HepG2 (cell line): ENCODE data around the gene PRSS27. TPM values are rescaled to one million over a fixed set of nuclear protein-coding genes. Genes with fewer than 3 reads are reported as not detected.

Source experiments
- ATAC-seq: fragments of 200-7000 bp; cut with Tn5 transposase; 3 replicates; pipeline ENCODE4 v1.9.1; 2020; ENCODE audit warnings: mild to moderate bottlenecking, moderate library complexity
- BruUV-seq: library from RNA; stranded (reverse); fragments of 400-500 nt; replicated peaks from 2 replicates; lab custom pipeline; 2021; lab: Mats Ljungman, UMichigan
- CTCF ChIA-PET: fragments of 300-600 bp; formaldehyde crosslinking; extraction: SDS; loops from one replicate; lab custom pipeline; 2021; ENCODE audit warnings: low total read pairs, inconsistent platforms, low intra/inter-chr PET ratio; lab: Yijun Ruan, JAX
- POLR2A ChIA-PET: fragments of 350-600 bp; sonication (Branson Sonifier 250); formaldehyde crosslinking; loops from one replicate; lab custom pipeline; 2020; ENCODE audit warnings: antibody characterized with exemption, inconsistent platforms; lab: Yijun Ruan, JAX
- DNase-seq: peaks from one replicate; pipeline ENCODE4 v3.0.0-alpha.2; 2015; ENCODE audit warnings: low spot score
- FAIRE-seq: peaks from 3 replicates; lab custom pipeline; 2011; peaks lifted over from hg19 to GRCh38; lab: Jason Lieb, UNC
- H2AFZ ChIP-seq: one replicate; pipeline ENCODE4 v1.6.1; 2011; ENCODE audit warnings: low read length, inconsistent platforms
- H3K27ac ChIP-seq: fragments of 300-600 bp; 3 replicates; pipeline ENCODE4 v1.8.0; 2011; ENCODE audit warnings: mixed run types, mild to moderate bottlenecking, mixed read lengths, low read length, inconsistent platforms; ENCODE audit not compliant: insufficient read depth; ENCODE audit errors: extremely low read length
- H3K27me3 ChIP-seq, 2 experiments: fragments of 200-600 bp in 1 of 2; 2 replicates in 1 of 2; 3 replicates in 1 of 2; pipeline versions ENCODE4 v1.6.0 to v1.8.0; 2011; ENCODE audit warnings: low read length in 2 of 2, mild to moderate bottlenecking in 2 of 2, moderate library complexity in 2 of 2, inconsistent platforms in 1 of 2; ENCODE audit not compliant: insufficient read depth in 2 of 2, control insufficient read depth in 1 of 2
- H3K36me3 ChIP-seq, 2 experiments: fragments of 200-600 bp in 1 of 2; replicated peaks in 1 of 2; 2 replicates in 1 of 2; 3 replicates in 1 of 2; pipeline versions ENCODE4 v1.5.1 to v1.8.0; 2011; ENCODE audit warnings: low read length in 2 of 2, inconsistent platforms in 1 of 2; ENCODE audit not compliant: insufficient read depth in 2 of 2, control insufficient read depth in 1 of 2
- H3K4me1 ChIP-seq: 2 replicates; pipeline ENCODE4 v1.5.1; 2012; ENCODE audit warnings: low read length, inconsistent platforms; ENCODE audit not compliant: insufficient read depth
- H3K4me2 ChIP-seq: 2 replicates; pipeline ENCODE4 v1.6.0; 2011; ENCODE audit warnings: low read depth, low read length, inconsistent platforms
- H3K4me3 ChIP-seq, 3 experiments: fragments of 200-600 bp in 1 of 3; sonication (generic), shearing (Covaris generic) in 1 of 3; replicated peaks in 1 of 3; 2 replicates each; pipeline ENCODE4 v1.5.1; 2011 to 2016; ENCODE audit warnings: low read length in 3 of 3, inconsistent platforms in 2 of 3, low read depth in 2 of 3, mild to moderate bottlenecking in 2 of 3, control low read depth in 1 of 3, mixed read lengths in 1 of 3; ENCODE audit not compliant: insufficient read depth in 1 of 3
- H3K79me2 ChIP-seq: one replicate; pipeline ENCODE4 v1.6.1; 2011; ENCODE audit warnings: low read length, inconsistent platforms; ENCODE audit not compliant: insufficient read depth
- H3K9ac ChIP-seq: 2 replicates; pipeline ENCODE4 v1.6.0; 2011; ENCODE audit warnings: mild to moderate bottlenecking, low read depth, low read length, inconsistent platforms; ENCODE audit not compliant: insufficient read depth
- H3K9me3 ChIP-seq: 2 replicates; pipeline ENCODE4 v1.5.1; 2012; ENCODE audit warnings: mild to moderate bottlenecking, low read length
- H4K20me1 ChIP-seq: 2 replicates; pipeline ENCODE4 v1.6.0; 2011; ENCODE audit warnings: inconsistent platforms, mild to moderate bottlenecking, low read length, moderate library complexity; ENCODE audit not compliant: insufficient read depth
- E2F2 ChIP-seq: sonication (generic); formaldehyde crosslinking; IDR thresholded peaks from 2 replicates; pipeline ENCODE4 v1.4.0; 2020; ENCODE audit warnings: missing genetic modification reagents, borderline replicate concordance
- ELF3 ChIP-seq: IDR thresholded peaks from 2 replicates; pipeline ENCODE4 v1.6.1; 2016; ENCODE audit warnings: missing genetic modification reagents, missing compliant biosample characterization
- KIAA2018 ChIP-seq: sonication (generic); formaldehyde crosslinking; IDR thresholded peaks from 2 replicates; pipeline ENCODE4 v1.5.0; 2020; ENCODE audit warnings: mild to moderate bottlenecking, missing genetic modification reagents, borderline replicate concordance
- MZF1 ChIP-seq: sonication (generic); formaldehyde crosslinking; IDR thresholded peaks from 2 replicates; pipeline ENCODE4 v1.8.1; 2023; ENCODE audit warnings: mild to moderate bottlenecking, missing genetic modification reagents, borderline replicate concordance
- PRDM4 ChIP-seq: sonication (generic); formaldehyde crosslinking; IDR thresholded peaks from 2 replicates; pipeline ENCODE4 v1.9.0; 2021; ENCODE audit warnings: missing genetic modification reagents, borderline replicate concordance
- SP140L ChIP-seq: sonication (generic); formaldehyde crosslinking; IDR thresholded peaks from 2 replicates; pipeline ENCODE4 v1.4.0; 2020; ENCODE audit warnings: missing genetic modification reagents, borderline replicate concordance
- ZNF577 ChIP-seq: sonication (generic); formaldehyde crosslinking; IDR thresholded peaks from 2 replicates; pipeline ENCODE4 v1.4.0; 2020; ENCODE audit warnings: mild to moderate bottlenecking, low read depth, missing genetic modification reagents, borderline replicate concordance
- ZNF652 ChIP-seq: IDR thresholded peaks from 2 replicates; pipeline ENCODE4 v1.6.1; 2016; ENCODE audit warnings: low read depth, borderline replicate concordance
- WGBS: methylation state at CpG from one replicate; pipeline ENCODE4 v1.1.6; 2017; ENCODE audit warnings: low lambda C conversion rate; 5-methylcytosine and 5-hydroxymethylcytosine counted together
- in situ Hi-C: cut with HindIII; loops from 2 replicates; pipeline ENCODE4 v1.10.0; 2017; ENCODE audit warnings: low pct_unique_long_range_greater_than_20kb; ENCODE audit not compliant: extremely low pct_ligation_motif_present
- intact Hi-C: fragments of 100-400 bp; cut with micrococcal nuclease; formaldehyde crosslinking; loops from one replicate; pipeline ENCODE4 v1.10.0; 2022; ENCODE audit not compliant: unreplicated experiment
- polyA plus RNA-seq, 8 experiments: library from polyadenylated mRNA; depleted of rRNA in 3 of 8; stranded (reverse) in 7 of 8; unstranded in 1 of 8; fragments of >200 nt; fragmentation: Illumina TruSeq in 4 of 8; extraction: Trizol in 4 of 8; gene quantifications; 2 replicates each; pipeline versions ENCODE4 v1.2.1 to v1.2.3, GENCODE V29; 2011 to 2016; ENCODE audit warnings: low read depth in 4 of 8, missing spikeins in 1 of 8, mixed read lengths in 1 of 8; ENCODE audit not compliant: insufficient read depth in 1 of 8
- total RNA-seq, 5 experiments: library from RNA; depleted of rRNA; stranded (reverse); fragments of >200 nt; fragmentation: Illumina TruSeq; extraction: Trizol; gene quantifications; 2 replicates each; pipeline ENCODE4 v1.2.3, GENCODE V29; 2016; ENCODE audit warnings: low read depth in 1 of 5

The PRSS27 gene
- total and polyA plus RNA-seq, 2 of the 13 experiments (the other 11 are each of a cell fraction or from before 2014, with no cell fraction given), result 0.20 to 0.73 TPM

GRCh38 chr16:2675021-2675420, 45.0 kb downstream of the PRSS27 start:
- ChIA-PET CTCF (no interaction called here), POLR2A (interaction anchor here (0.6 kb wide), 1 partner anchor 10 kb away, joined by 3 read pairs; no protein-coding TSS in a partner anchor)
- intact Hi-C loops, result no loop called here
- H3K27ac ChIP-seq, result no peak overlapping the region
- H3K4me1 ChIP-seq, result peaks cover 38% of the 10 kb centered on the region
- FAIRE-seq, result no peak
- H3K27me3 ChIP-seq, result no peaks in the 10 kb centered on the region
- no peak for DNase-seq
- peaks cover 11% of the 10 kb centered on the region for H3K79me2 ChIP-seq
- no peak overlapping the region for H3K4me2 ChIP-seq
- H2AFZ ChIP-seq, result no peak overlapping the region
- in situ Hi-C loops, result no loop called here
- no peaks in the 10 kb centered on the region for H4K20me1 ChIP-seq
- H3K36me3 ChIP-seq, result no peaks in the 10 kb centered on the region
- H3K4me3 ChIP-seq, result no peak overlapping the region
- H3K9me3 ChIP-seq, result no peaks in the 10 kb centered on the region
- ATAC-seq, result no peak
- no peak overlapping the region for H3K9ac ChIP-seq
- BruUV-seq, result no TSS peak
- 81% methylated on average over 6 of the region's 7 CpGs for WGBS
- TF ChIP-seq KIAA2018 (CRISPR knock-in tag), result no peak
- TF ChIP-seq ZNF652 (CRISPR knock-in tag), result no peak
- no peak for TF ChIP-seq MZF1 (CRISPR knock-in tag)
- no peak for TF ChIP-seq PRDM4
- TF ChIP-seq E2F2 (CRISPR knock-in tag), result no peak
- no peak for TF ChIP-seq ELF3 (CRISPR knock-in tag)
- TF ChIP-seq ZNF577 (CRISPR knock-in tag), result no peak
- no peak for TF ChIP-seq SP140L
